ENCODE data around the gene ARMH1.
"Not testable (repeated sequence)": the region's sequence is repeated elsewhere in the genome, so short reads cannot be mapped to it uniquely, and the experiment has no call there.

Gene ARMH1

GRCh38 chr1:44721485-44722361 lies 47.2 kb downstream of the ARMH1 start:
- DNase-seq (ENCODE audit: low read depth in 2 of 2, low spot score in 1 of 2) = peak in 1 of 2 donors; percentile 52

DNA sequence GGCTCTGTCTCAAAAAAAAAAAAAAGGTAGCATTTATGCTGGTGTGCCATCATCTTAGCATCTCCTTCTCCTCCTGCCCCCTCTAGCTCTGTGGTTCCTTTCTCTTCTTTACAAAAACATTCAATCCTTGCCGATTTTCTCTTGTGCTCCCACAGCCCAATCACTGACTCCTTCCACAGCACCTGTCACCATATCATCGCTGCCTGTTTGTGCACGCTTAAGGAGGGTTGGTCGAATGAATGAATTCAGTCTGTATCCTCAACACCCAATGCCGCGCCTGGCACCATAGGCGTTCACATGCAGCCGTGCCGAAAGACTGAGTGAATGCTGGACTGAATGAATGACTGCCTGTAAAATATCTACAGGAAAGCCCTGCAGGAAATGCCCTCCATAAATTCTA lies 48.5 kb downstream of the ARMH1 start:
- no peak for DNase-seq (ENCODE audit: low read depth in 2 of 2, low spot score in 1 of 2)

DNA sequence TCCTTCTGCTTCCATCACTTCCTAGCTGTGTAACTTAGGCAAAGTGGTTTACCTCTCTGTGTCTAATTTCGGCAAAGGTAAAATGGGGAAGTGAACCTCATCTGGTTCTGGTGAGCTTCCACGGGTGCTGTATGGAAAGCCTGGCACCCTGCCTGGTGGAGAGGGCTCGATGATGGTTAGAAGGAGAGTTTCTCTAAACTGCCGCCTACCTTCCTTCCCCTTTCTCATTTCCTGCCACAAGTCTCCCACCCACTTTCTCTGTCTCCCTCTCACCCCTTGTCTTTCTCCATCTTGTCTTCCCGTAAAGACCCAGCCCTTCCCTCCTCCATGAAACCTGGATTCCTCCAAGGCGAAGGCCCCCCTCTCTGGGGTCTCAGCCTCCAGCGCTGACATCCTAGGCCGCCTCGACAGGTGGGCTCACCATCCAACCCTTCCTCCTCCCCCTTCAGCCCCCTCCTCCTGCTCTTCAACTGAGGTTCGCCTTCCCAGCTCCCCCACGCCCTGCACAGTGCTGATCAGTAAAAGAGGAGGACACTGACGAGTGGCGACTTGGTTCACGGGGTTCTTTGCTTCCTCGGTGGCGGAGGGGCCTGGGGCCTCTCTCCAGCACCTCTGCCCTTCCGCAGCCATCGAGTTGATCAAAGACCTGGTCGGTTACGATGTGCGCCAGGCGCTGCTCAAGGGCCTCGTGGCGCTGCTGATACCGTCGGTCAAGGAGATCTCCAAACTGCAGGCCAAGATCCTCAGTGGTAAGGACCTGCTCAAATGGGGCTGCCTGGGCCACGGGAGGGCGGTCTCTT lies 49.2 kb downstream of the ARMH1 start:
- DNase-seq (ENCODE audit: low read depth in 2 of 2, low spot score in 1 of 2) = no peak

DNA sequence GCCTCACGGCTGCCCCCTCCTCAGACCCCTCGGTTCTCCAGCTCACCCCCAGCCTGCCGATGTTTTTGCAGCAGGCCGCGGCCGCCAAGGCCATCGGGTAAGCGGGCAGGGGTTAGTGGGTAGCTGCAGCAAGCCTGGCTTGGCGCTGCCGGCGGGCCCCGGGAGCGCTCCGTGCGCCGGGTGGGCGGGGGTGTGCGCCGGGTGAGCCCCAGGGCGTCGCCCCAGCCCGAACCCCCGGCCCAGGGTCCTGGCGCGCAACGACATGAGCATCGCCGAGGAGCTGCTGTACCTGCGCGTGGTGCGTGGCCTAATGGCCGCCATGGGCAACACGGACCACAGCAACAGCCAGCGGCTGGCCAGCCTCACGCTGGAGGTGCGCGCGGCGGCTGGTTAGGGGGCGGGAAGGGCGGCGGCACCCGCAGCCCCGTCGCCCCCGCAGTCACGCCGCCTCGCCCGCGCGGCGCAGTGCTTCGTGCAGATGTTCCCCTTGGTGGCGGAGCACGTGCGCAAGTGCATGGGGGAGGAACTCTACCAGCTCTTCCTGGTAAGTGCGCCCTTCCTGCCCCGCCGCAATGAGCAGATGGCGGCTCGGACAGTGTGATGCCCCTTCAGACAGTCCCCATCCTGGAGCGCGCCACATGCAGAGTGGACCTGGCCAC lies 49.9 kb downstream of the ARMH1 start:
- DNase-seq (ENCODE audit: low read depth in 2 of 2, low spot score in 1 of 2) = no peak

DNA sequence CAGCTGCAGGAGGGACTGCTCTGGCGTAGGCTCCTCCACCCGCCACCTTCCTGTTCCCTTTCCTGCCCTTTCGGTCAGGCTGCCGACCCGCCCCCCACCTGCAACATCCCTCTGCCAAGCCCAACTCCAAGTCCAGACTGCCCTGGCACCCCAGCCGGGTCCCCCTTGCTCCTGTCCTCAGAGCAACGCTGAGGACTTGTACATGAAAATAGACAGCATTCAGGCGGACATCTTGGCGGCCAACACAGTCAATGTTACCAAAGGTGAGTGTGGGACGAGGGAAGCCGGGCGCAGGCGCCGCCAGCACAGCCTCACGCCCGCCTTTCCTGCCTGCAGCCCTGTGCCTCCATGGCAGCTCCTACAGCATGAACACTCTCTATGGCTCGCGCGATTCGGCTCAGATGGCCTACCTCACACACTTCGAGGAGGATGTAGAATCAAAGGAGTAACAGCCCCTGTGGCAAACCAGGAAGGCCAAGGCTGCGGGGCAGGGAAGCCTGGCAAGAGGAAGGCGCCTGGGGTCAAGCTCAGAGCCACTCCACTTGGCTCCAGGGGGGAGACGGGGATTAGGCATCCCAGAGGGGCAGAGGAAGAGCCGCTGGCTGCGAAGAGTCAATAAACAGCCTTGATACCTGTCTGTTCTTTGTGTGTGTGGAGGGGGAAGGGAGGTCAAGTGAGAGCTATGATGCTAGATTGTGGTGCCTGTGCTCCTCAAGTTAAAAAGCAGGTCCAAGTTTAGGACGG lies 50.6 kb downstream of the ARMH1 start:
- DNase-seq (ENCODE audit: low read depth in 2 of 2, low spot score in 1 of 2) = no peak

GRCh38 chr1:44730741-44731512 lies 56.4 kb downstream of the ARMH1 start, which contains the start of gene RNU5D-1:
RNU5D-1 (minus strand) TSS chr1:44731170.
- DNase-seq (ENCODE audit: low read depth in 2 of 2, low spot score in 1 of 2) = peak; percentile 91 to 93

- DNase-seq (ENCODE audit: low read depth in 2 of 2, low spot score in 1 of 2) = no peak
Observed at GRCh38 chr1:44733365-44733764, 58.9 kb downstream of the ARMH1 start.

- DNase-seq (ENCODE audit: low read depth in 2 of 2, low spot score in 1 of 2) = no peak
Observed at GRCh38 chr1:44733784-44734183, 59.3 kb downstream of the ARMH1 start.

DNA sequence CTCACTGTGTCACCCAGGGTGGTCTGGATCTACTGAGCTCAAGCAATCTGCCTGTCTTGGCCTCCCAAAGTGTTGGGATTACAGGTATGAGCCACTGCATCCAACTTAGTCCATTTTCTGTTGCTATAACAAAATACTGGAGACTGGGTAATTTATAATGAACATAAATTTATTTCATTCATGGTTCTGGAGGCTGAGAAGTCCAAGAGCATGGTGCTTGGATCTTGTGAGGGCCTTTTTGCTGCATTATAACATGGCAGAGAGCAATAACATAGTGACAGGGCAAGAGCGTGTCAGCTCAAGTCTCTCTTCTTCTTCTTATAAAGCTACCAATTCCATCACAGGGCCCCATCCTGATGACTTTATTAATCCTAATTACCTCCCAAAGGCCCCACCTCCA lies 61.5 kb downstream of the ARMH1 start:
- DNase-seq (ENCODE audit: low read depth in 2 of 2, low spot score in 1 of 2) = no peak

- DNase-seq (ENCODE audit: low read depth in 2 of 2, low spot score in 1 of 2) = not testable (repeated sequence)
Observed at GRCh38 chr1:44738953-44739306, 64.4 kb downstream of the ARMH1 start.

GRCh38 chr1:44739307-44740178 lies 65.0 kb downstream of the ARMH1 start, which contains the start of gene KIF2C:
KIF2C (plus strand) TSS chr1:44739837; CDS start chr1:44739933, 96 bp downstream.
- peak; percentile 86 to 93 for DNase-seq (ENCODE audit: low read depth in 2 of 2, low spot score in 1 of 2)

- no peak for DNase-seq (ENCODE audit: low read depth in 2 of 2, low spot score in 1 of 2)
Observed at GRCh38 chr1:44740179-44740617, 65.7 kb downstream of the ARMH1 start.

DNA sequence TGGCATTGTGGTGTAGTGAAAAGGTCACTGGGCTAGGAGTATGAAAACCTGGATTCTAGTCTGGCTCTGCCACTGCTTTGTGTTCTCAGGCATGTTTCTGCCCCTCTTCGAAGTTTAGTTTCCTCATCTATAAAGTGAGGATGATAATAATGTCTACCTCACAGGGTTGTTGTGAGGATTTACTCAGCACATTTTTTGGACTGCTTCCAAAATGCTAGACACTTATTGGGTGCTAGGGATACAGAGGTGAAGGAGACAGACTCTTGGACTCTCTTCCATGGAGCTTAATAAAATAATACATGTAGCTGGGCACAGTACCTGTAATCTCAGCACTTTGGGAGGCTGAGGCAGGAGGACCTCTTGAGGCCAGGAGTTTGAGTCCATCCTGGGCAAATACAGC lies 68.7 kb downstream of the ARMH1 start:
- DNase-seq (ENCODE audit: low read depth in 2 of 2, low spot score in 1 of 2) = no peak

DNA sequence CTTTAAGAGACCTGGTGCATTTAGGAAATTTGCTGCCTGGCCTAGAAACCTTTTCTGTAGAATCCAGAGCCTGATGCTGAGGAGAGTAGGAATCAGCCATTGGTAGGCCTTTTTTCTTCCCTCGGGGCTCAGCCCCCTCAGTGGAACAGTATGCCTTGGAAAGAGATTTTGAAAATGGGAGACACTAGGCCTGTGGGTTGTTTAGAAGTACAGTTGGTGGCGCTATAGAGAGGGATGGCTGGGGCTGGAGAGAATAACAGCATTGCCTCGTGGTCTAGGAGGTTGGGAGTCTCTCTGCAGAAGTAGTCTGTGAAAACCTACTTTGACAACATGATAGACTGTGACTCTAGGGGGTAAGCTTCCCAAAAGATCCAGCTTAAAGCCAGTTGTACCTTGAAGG lies 73.4 kb downstream of the ARMH1 start:
- no peak for DNase-seq (ENCODE audit: low read depth in 2 of 2, low spot score in 1 of 2)

DNA sequence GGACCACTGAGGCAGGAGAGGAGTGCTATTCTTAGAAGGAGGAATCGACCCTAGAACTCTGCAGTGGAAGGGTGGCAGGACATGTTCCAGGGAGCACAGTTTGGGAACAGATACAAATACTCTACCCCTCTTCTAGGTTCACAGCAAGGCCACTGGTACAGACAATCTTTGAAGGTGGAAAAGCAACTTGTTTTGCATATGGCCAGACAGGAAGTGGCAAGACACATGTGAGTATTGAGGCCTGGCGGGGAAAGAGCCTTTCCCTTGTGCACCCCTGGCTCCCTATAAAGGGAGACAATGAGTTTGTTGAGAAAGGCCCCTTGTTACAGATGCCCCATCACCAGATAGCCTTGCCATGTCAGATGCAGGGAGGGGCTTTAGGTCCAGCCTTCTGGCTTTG lies 82.9 kb downstream of the ARMH1 start:
- DNase-seq (ENCODE audit: low read depth in 2 of 2, low spot score in 1 of 2) = no peak

DNA sequence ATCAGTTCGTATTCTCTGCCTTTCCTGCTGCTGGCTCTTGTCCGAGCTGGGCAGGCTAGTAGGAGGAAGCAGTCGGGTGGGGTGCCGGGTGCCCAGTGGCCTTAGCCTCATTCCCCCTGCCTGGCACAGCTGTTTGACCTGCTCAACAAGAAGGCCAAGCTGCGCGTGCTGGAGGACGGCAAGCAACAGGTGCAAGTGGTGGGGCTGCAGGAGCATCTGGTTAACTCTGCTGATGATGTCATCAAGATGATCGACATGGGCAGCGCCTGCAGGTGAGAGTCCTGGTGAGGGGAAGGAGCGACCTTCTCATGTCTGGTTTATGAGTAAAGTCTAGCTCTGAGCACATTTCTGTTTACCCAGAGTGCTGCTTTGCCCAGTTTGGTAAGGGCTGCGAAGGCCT lies 84.6 kb downstream of the ARMH1 start:
- DNase-seq (ENCODE audit: low read depth in 2 of 2, low spot score in 1 of 2) = no peak

DNA sequence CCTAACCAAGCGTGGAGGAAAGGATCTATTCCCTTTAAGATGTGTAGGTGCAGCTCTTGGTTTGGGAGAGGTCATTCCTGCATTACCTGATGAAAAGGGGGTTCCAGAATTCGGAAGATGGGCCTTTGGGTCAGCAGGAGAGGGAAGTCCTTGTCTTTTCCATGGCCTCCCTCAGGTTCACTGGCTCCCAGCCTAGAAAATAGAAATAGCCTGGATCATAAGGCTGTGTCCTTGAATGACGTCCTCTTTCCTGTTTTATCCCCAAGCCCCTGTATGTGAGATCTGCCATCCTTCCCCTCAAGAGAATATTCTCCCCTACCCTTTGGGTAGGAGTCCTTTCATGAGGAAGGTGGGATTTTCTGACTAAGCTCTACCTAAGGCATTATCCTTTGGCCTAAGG lies 86.4 kb downstream of the ARMH1 start:
- no peak for DNase-seq (ENCODE audit: low read depth in 2 of 2, low spot score in 1 of 2)

- not testable (repeated sequence) for DNase-seq (ENCODE audit: low read depth in 2 of 2, low spot score in 1 of 2)
Observed at GRCh38 chr1:44766421-44766820, 91.9 kb downstream of the ARMH1 start.

Data from stimulated activated CD8-positive, alpha-beta memory T cell treated with anti-CD3 and anti-CD28 coated beads, Interleukin-4, amount 100 ng/mL, for 1 hour (primary cell).